Esophagus muscularis mucosa (tissue), 4 donors: ENCODE results near the gene GPR12. TPM values are rescaled to one million over a fixed set of nuclear protein-coding genes. Genes with fewer than 3 reads are reported as not detected.

Experiments
- total RNA-seq, 4 donors: library from RNA; depleted of rRNA; stranded (reverse); fragments of >200 nt; gene quantifications; one replicate each; pipeline versions ENCODE4 v1.1.0 to v1.2.1, GENCODE V29; 2016

Gene GPR12
- total RNA-seq, 4 donors from 2014 or later = 0.11 to 0.26 (median 0.17) TPM; not detected in 1

Other genes with a start within 250 kb of the GPR12 start
- gene WASF3, start 203.1 kb downstream of the GPR12 start, total RNA-seq = 10 to 100 TPM; 16.6 to 19.9 (median 18.4) TPM